SIG-M5 treated with dmso at 0.1 percent for 504 hours (cell line): ENCODE results near the gene SHLD1.
A peak's percentile ranks its signal among the peaks of the same experiment; 100 is the strongest.

Experiments used
- DNase-seq: peaks from one replicate; lab custom pipeline; 2025; ENCODE audit not compliant: unreplicated experiment; lab: John Stamatoyannopoulos, UW

SHLD1 gene

GRCh38 chr20:5845681-5846615, 95.7 kb downstream of the SHLD1 start:
- DNase-seq: no peak

- no peak for DNase-seq
Measured at GRCh38 chr20:5848711-5849505, 98.7 kb downstream of the SHLD1 start.

- DNase-seq: no peak
Measured at GRCh38 chr20:5855939-5856338, 105.7 kb downstream of the SHLD1 start.

GRCh38 chr20:5859608-5860007, 109.4 kb downstream of the SHLD1 start:
- DNase-seq: no peak

GRCh38 chr20:5862703-5863039, 112.5 kb downstream of the SHLD1 start:
- no peak for DNase-seq

- DNase-seq: peak; percentile 84
Measured at GRCh38 chr20:5863040-5863833, 113.0 kb downstream of the SHLD1 start.

GRCh38 chr20:5864428-5864827, 114.2 kb downstream of the SHLD1 start:
- no peak for DNase-seq

- no peak for DNase-seq
Measured at GRCh38 chr20:5864873-5865587, 114.8 kb downstream of the SHLD1 start.

- DNase-seq: no peak
Measured at GRCh38 chr20:5865604-5866003, 115.4 kb downstream of the SHLD1 start.

GRCh38 chr20:5870568-5870981, 120.4 kb downstream of the SHLD1 start:
- DNase-seq: no peak

- no peak for DNase-seq
Measured at GRCh38 chr20:5871459-5872410, 121.5 kb downstream of the SHLD1 start.

GRCh38 chr20:5877128-5877527, 126.9 kb downstream of the SHLD1 start:
- DNase-seq: no peak

- DNase-seq: no peak
Measured at GRCh38 chr20:5880326-5880725, 130.1 kb downstream of the SHLD1 start.

GRCh38 chr20:5881703-5882102, 131.5 kb downstream of the SHLD1 start:
- DNase-seq: no peak

GRCh38 chr20:5882166-5882565, 132.0 kb downstream of the SHLD1 start:
- DNase-seq: no peak

GRCh38 chr20:5884465-5885335, 134.5 kb downstream of the SHLD1 start:
- DNase-seq: no peak

- no peak for DNase-seq
Measured at GRCh38 chr20:5885866-5886265, 135.7 kb downstream of the SHLD1 start.

- no peak for DNase-seq
Measured at GRCh38 chr20:5886788-5887187, 136.6 kb downstream of the SHLD1 start.

GRCh38 chr20:5887386-5887785, 137.2 kb downstream of the SHLD1 start:
- no peak for DNase-seq
